PC-3 (cell line): Measurements from ENCODE around the gene EFNA5. TPM values are rescaled to one million over a fixed set of nuclear protein-coding genes. Genes with fewer than 3 reads are reported as not detected.

Experiments used
- ATAC-seq: fragments of 200-7000 bp; cut with Tn5 transposase; 2 replicates; pipeline ENCODE4 v1.9.1; 2020; ENCODE audit warnings: mild to moderate bottlenecking, moderate library complexity
- BruUV-seq: library from RNA; stranded (reverse); fragments of 400-500 nt; replicated peaks from 2 replicates; lab custom pipeline; 2021; lab: Mats Ljungman, UMichigan
- CTCF ChIA-PET: fragments of 300-600 bp; sonication (Branson Sonifier 250); formaldehyde crosslinking; loops from one replicate; lab custom pipeline; 2022; ENCODE audit warnings: antibody characterized with exemption; lab: Charles Lee
- POLR2A ChIA-PET: fragments of 300-600 bp; sonication (Branson Sonifier 250); formaldehyde crosslinking; loops from one replicate; lab custom pipeline; 2022; ENCODE audit warnings: antibody characterized with exemption; ENCODE audit not compliant: unreplicated experiment; lab: Charles Lee
- DNase-seq: peaks from one replicate; pipeline ENCODE4 v3.0.0-alpha.2; 2015
- H2AFZ ChIP-seq: fragments of 300-600 bp; sonication (generic); 2 replicates; pipeline ENCODE4 v1.6.0; 2016; ENCODE audit warnings: antibody characterized with exemption, low read length
- H3F3A ChIP-seq: fragments of 300-600 bp; sonication (generic); one replicate; pipeline ENCODE4 v1.6.0; 2017; ENCODE audit warnings: antibody characterized with exemption, low read length, control low read depth, mild to moderate bottlenecking; ENCODE audit not compliant: unreplicated experiment
- H3K27ac ChIP-seq: fragments of 300-600 bp; sonication (generic); 2 replicates; pipeline ENCODE4 v1.5.1; 2016; ENCODE audit warnings: mild to moderate bottlenecking, low read length
- H3K27me3 ChIP-seq: fragments of 300-600 bp; sonication (generic); 2 replicates; pipeline ENCODE4 v1.6.1; 2016; ENCODE audit warnings: low read length, mixed read lengths
- H3K36me3 ChIP-seq: fragments of 300-600 bp; sonication (generic); 2 replicates; pipeline ENCODE4 v1.6.1; 2016; ENCODE audit warnings: low read depth, mixed run types, low read length, mixed read lengths
- H3K4me1 ChIP-seq: fragments of 300-600 bp; sonication (generic); 2 replicates; pipeline ENCODE4 v1.5.1; 2016; ENCODE audit warnings: low read length; ENCODE audit not compliant: insufficient read depth
- H3K4me2 ChIP-seq: fragments of 300-600 bp; sonication (generic); 2 replicates; pipeline ENCODE4 v1.6.0; 2016; ENCODE audit warnings: low read length
- H3K4me3 ChIP-seq: fragments of 300-600 bp; sonication (generic); 2 replicates; pipeline ENCODE4 v1.5.1; 2016; ENCODE audit warnings: mild to moderate bottlenecking, low read length, mixed read lengths
- H3K79me2 ChIP-seq: fragments of 300-600 bp; sonication (generic); 2 replicates; pipeline ENCODE4 v1.6.1; 2017; ENCODE audit warnings: low read length, mixed read lengths
- H3K9ac ChIP-seq: fragments of 300-600 bp; sonication (generic); 2 replicates; pipeline ENCODE4 v1.6.0; 2016; ENCODE audit warnings: mild to moderate bottlenecking, low read length
- H3K9me2 ChIP-seq: fragments of 300-600 bp; sonication (generic); replicated peaks from 2 replicates; pipeline ENCODE4 v1.6.1; 2016; ENCODE audit warnings: mixed run types, low read length, mixed read lengths
- H3K9me3 ChIP-seq: fragments of 300-600 bp; sonication (generic); 2 replicates; pipeline ENCODE4 v1.6.1; 2016; ENCODE audit warnings: low read length, mixed read lengths
- H4K20me1 ChIP-seq: fragments of 300-600 bp; sonication (generic); 2 replicates; pipeline ENCODE4 v1.6.1; 2016; ENCODE audit warnings: low read length, mixed read lengths
- EZH2 ChIP-seq: fragments of 300-600 bp; sonication (generic); IDR thresholded peaks from one replicate; pipeline ENCODE4 v1.6.1; 2017; ENCODE audit warnings: antibody characterized with exemption, mild to moderate bottlenecking, low read length; ENCODE audit not compliant: unreplicated experiment
- EZH2phosphoT487 ChIP-seq: fragments of 300-600 bp; sonication (generic); IDR thresholded peaks from 2 replicates; pipeline ENCODE4 v1.6.1; 2018; ENCODE audit warnings: mild to moderate bottlenecking, antibody characterized with exemption, low read length, borderline replicate concordance
- intact Hi-C: fragments of 100-400 bp; cut with micrococcal nuclease; formaldehyde crosslinking; loops from 2 replicates; pipeline ENCODE4 v1.9.0; 2023
- total RNA-seq: library from RNA; depleted of rRNA; stranded (reverse); fragments of >200 nt; gene quantifications from 2 replicates; pipeline ENCODE4 v1.2.3, GENCODE V29; 2014
- TF ChIP-seq, protein P1 (sequence below): fragments of 300-600 bp; sonication (generic); conservative IDR thresholded peaks from 2 replicates; pipeline ENCODE4 v1.5.1; 2017; ENCODE audit warnings: antibody characterized with exemption, low read depth, mild to moderate bottlenecking, low read length

Gene EFNA5
- total RNA-seq, 1 experiment from 2014 or later = 5.4 TPM

DNA sequence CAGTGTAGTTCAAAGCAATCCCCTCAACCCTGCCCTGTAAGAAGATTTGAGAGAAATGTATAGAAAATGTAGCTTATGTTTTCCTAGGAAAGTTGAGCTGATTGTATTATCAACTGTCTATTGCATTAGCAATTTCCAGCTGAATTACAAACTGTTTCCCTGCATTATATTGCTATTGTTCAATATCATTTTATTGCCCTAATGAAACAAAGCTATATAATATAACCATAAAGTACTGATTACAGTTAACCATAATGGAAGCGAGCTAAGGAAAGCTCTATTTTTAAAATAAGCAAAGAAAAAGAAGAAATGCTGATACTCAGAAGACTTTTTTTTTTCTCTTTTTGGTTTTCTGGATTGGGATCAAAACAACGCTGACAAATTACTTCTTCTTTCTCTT, 228.3 kb downstream of the EFNA5 start:
- ChIA-PET CTCF (no interaction called here), POLR2A (no interaction called here)
- Histone ChIP-seq H3K4me1 (no peaks in the 10 kb centered on the region), H3K4me3 (no peak overlapping the region), H3K9ac (no peak overlapping the region), H3K9me3 (no peaks in the 10 kb centered on the region), H3K27me3 (no peaks in the 10 kb centered on the region), H3K36me3 (no peaks in the 10 kb centered on the region), H3K4me2 (no peak overlapping the region), H2AFZ (no peak overlapping the region), H3F3A (no peaks in the 10 kb centered on the region), H3K79me2 (no peaks in the 10 kb centered on the region), H3K9me2 (no peaks in the 10 kb centered on the region), H3K27ac (no peak overlapping the region), H4K20me1 (no peaks in the 10 kb centered on the region)
- TF ChIP-seq EZH2phosphoT487 (no peak), EZH2 (no peak)
- TF ChIP-seq, protein P1, sequence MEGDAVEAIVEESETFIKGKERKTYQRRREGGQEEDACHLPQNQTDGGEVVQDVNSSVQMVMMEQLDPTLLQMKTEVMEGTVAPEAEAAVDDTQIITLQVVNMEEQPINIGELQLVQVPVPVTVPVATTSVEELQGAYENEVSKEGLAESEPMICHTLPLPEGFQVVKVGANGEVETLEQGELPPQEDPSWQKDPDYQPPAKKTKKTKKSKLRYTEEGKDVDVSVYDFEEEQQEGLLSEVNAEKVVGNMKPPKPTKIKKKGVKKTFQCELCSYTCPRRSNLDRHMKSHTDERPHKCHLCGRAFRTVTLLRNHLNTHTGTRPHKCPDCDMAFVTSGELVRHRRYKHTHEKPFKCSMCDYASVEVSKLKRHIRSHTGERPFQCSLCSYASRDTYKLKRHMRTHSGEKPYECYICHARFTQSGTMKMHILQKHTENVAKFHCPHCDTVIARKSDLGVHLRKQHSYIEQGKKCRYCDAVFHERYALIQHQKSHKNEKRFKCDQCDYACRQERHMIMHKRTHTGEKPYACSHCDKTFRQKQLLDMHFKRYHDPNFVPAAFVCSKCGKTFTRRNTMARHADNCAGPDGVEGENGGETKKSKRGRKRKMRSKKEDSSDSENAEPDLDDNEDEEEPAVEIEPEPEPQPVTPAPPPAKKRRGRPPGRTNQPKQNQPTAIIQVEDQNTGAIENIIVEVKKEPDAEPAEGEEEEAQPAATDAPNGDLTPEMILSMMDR = no peak
- no peak for DNase-seq
- intact Hi-C loops = no loop called here
- no peak for ATAC-seq
- BruUV-seq = no TSS peak

DNA sequence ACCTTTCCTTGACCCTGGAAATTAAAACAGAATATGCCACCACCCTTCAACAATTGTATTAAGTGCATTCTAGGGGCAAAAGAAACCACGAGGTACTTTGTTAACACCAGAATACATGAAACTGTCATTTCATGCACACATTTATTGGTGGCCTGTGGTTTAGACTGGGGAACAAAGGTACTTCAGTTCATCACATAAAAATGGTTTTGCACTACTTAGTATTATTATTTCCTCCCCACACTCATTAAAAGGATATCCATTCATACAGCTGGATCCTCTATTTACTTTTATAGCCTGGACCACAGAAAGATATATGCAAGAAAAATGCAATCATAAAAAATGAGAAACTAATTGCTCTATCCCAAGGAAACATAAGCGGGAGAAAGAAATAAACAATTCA, 230.9 kb downstream of the EFNA5 start:
- POLR2A ChIA-PET = no interaction called here

DNA sequence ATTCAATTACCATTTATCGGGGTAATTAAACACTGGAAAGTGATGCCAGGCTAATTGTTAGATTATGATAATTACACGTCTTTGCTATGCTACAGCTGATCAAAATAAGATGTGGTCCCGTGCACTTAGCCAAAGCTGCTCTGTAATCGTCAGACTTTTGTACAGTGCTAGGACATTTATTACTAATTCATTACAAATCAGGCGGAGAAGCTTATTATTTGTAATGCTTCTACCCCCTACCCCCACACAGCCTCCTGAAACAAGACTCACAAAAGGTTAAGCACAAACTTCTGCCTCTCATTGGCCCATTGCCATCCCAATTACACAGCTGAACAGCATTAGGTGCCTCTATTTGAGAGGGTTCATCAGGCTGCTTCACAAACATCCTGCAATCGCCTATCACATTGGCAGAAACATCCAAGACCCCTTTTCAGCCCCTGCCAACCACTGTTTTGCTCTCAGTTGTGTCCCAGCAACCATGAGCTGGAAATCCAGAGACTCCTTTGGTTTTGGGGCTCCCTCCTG, 232.7 kb downstream of the EFNA5 start:
- no peaks in the 10 kb centered on the region for H3K9me3 ChIP-seq
- H3K27me3 ChIP-seq = no peaks in the 10 kb centered on the region
- H3K4me3 ChIP-seq = no peak overlapping the region
- no peak overlapping the region for H3K4me2 ChIP-seq
- intact Hi-C loops = no loop called here
- TF ChIP-seq, protein P1 = no peak
- TF ChIP-seq EZH2 = no peak
- CTCF ChIA-PET = no interaction called here
- no peak for DNase-seq
- no peaks in the 10 kb centered on the region for H3F3A ChIP-seq
- H3K27ac ChIP-seq = no peak overlapping the region
- no peaks in the 10 kb centered on the region for H3K36me3 ChIP-seq
- no peak overlapping the region for H3K9ac ChIP-seq
- POLR2A ChIA-PET = no interaction called here
- H4K20me1 ChIP-seq = no peaks in the 10 kb centered on the region
- no TSS peak for BruUV-seq
- H3K79me2 ChIP-seq = no peaks in the 10 kb centered on the region
- H3K4me1 ChIP-seq = no peaks in the 10 kb centered on the region
- H3K9me2 ChIP-seq = no peaks in the 10 kb centered on the region
- no peak overlapping the region for H2AFZ ChIP-seq
- no peak for ATAC-seq

More for the DNA sequence above, 230.9 kb downstream of the EFNA5 start:
- Histone ChIP-seq H4K20me1 (no peaks in the 10 kb centered on the region), H3F3A (no peaks in the 10 kb centered on the region), H3K27me3 (no peaks in the 10 kb centered on the region), H3K9me2 (no peaks in the 10 kb centered on the region), H3K36me3 (no peaks in the 10 kb centered on the region), H3K79me2 (no peaks in the 10 kb centered on the region), H2AFZ (no peak overlapping the region), H3K27ac (no peak overlapping the region), H3K9me3 (no peaks in the 10 kb centered on the region), H3K9ac (no peak overlapping the region), H3K4me2 (no peak overlapping the region), H3K4me1 (no peaks in the 10 kb centered on the region), H3K4me3 (no peak overlapping the region)
- no peak; the same call in 1 of the 2 replicates for ATAC-seq
- DNase-seq = no peak
- CTCF ChIA-PET = no interaction called here
- BruUV-seq = no TSS peak
- TF ChIP-seq, protein P1 = no peak
- TF ChIP-seq EZH2phosphoT487 = no peak
- no peak for TF ChIP-seq EZH2
- intact Hi-C loops = no loop called here
